GM12878 (cell line): ENCODE results near the gene ATP1B1.

ENCODE experiments used
- CHD2 ChIP-seq: IDR thresholded peaks from 2 replicates; pipeline ENCODE4 v1.6.1; 2011; ENCODE audit warnings: low read depth, low read length, improper control_type of control experiment, borderline replicate concordance
- CTCF ChIP-seq, 3 experiments: IDR thresholded peaks in 2 of 3; conservative IDR thresholded peaks in 1 of 3; 2 replicates each; pipeline ENCODE4 v1.5.1; 2011; ENCODE audit warnings: low read depth in 3 of 3, low read length in 3 of 3, mild to moderate bottlenecking in 3 of 3, control low read depth in 2 of 3, moderate library complexity in 2 of 3, inconsistent platforms in 1 of 3, mixed read lengths in 1 of 3; ENCODE audit not compliant: control insufficient read depth in 2 of 3, insufficient read depth in 1 of 3; ENCODE audit errors: extremely low read depth in 1 of 3
- ZBTB33 ChIP-seq: fragments of 450-650 bp; IDR thresholded peaks from 2 replicates; pipeline ENCODE4 v1.6.1; 2017; ENCODE audit warnings: mild to moderate bottlenecking

DNA sequence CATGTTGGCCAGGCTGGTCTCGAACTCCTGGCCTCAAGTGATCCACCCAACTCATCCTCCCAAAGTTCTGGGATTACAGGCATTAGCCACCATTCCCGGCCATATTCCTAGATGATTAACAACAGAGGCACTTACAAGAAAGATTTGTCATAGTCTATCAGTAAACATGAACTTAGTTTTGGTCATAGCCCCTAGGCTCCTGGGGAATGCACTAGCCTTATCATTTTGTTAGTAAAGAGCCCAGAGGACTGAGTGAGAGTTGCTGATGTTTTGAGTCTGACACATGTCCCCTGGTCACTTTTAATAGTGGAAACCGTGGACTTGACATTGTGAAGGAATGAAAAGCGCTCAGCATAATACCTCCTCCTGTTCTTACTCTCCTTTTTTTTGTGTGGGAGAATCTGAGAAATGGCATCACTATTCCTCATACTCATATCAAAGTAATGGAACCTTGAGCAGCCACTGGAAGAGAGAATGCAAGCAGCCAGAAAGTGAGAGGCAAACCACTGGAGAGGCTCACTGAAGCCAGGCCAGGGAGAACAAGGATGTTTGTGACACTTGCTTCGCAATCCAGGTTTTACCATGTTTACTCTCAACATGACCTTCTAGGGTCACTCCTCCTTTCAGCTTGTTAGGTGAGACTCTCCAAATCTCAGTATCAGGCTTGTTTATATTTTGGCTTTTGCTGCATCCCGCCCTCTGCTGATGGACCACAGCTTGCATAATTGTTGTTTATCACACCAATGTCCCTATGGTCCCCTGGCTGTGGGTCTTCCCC lies 14.8 kb downstream of the ATP1B1 start:
- TF ChIP-seq CHD2 (no peak), CTCF (IDR thresholded peaks at IDR 0.05 in 2 of 3, conservative IDR thresholded peaks at IDR 0.05 in 1 of 3; ENCODE audit: control insufficient read depth in 2 of 3, extremely low read depth in 1 of 3, insufficient read depth in 1 of 3, low read depth in 3 of 3, low read length in 3 of 3) (no peak), ZBTB33 (no peak)
